HepG2 (cell line): ENCODE data around the gene PRKCE. TPM values are rescaled to one million over a fixed set of nuclear protein-coding genes. Genes with fewer than 3 reads are reported as not detected.

ENCODE experiments used
- CHD2 ChIP-seq: IDR thresholded peaks from 2 replicates; pipeline ENCODE4 v1.6.1; 2011; ENCODE audit warnings: low read depth, low read length, improper control_type of control experiment
- HMGXB3 ChIP-seq: sonication (generic); formaldehyde crosslinking; IDR thresholded peaks from 2 replicates; pipeline ENCODE4 v1.4.0; 2020; ENCODE audit warnings: missing genetic modification reagents, borderline replicate concordance
- NR2F1 ChIP-seq, 2 experiments: fragments of 450-650 bp in 1 of 2; formaldehyde crosslinking in 1 of 2; IDR thresholded peaks; 2 replicates each; pipeline versions ENCODE4 v1.5.0 to v1.6.1; 2016 to 2020; ENCODE audit warnings: mild to moderate bottlenecking in 1 of 2, missing compliant biosample characterization in 1 of 2, missing genetic modification reagents in 1 of 2, moderate library complexity in 1 of 2
- POLR2A ChIP-seq, 2 experiments: IDR thresholded peaks; 2 replicates each; pipeline ENCODE4 v1.6.1; 2011; ENCODE audit warnings: low read depth in 2 of 2, low read length in 2 of 2, mild to moderate bottlenecking in 1 of 2, moderate library complexity in 1 of 2; ENCODE audit not compliant: insufficient read depth in 1 of 2
- RBFOX2 ChIP-seq: fragments of 200-400 bp; formaldehyde crosslinking; IDR thresholded peaks from 2 replicates; pipeline ENCODE4 v1.6.1; 2017; ENCODE audit warnings: low read depth, mild to moderate bottlenecking, low read length
- SALL2 ChIP-seq: sonication (generic); formaldehyde crosslinking; IDR thresholded peaks from 2 replicates; pipeline ENCODE4 v1.8.1; 2023; ENCODE audit warnings: mild to moderate bottlenecking, missing genetic modification reagents, inconsistent platforms
- SP2 ChIP-seq: sonication (generic); formaldehyde crosslinking; IDR thresholded peaks from 2 replicates; pipeline ENCODE4 v1.5.1; 2020; ENCODE audit warnings: mild to moderate bottlenecking, missing genetic modification reagents
- SPEN ChIP-seq: sonication (generic); formaldehyde crosslinking; IDR thresholded peaks from 2 replicates; pipeline ENCODE4 v1.5.1; 2020; ENCODE audit warnings: low read depth, mild to moderate bottlenecking, missing genetic modification reagents
- SRF ChIP-seq: IDR thresholded peaks from 2 replicates; pipeline ENCODE4 v1.6.1; 2011; ENCODE audit warnings: mild to moderate bottlenecking, low read depth, low read length, moderate library complexity
- TGIF2 ChIP-seq: IDR thresholded peaks from 2 replicates; pipeline ENCODE4 v1.6.1; 2016; ENCODE audit warnings: control low read depth, missing compliant biosample characterization
- ZBTB44 ChIP-seq: sonication (generic); formaldehyde crosslinking; IDR thresholded peaks from 2 replicates; pipeline ENCODE4 v1.4.0; 2020; ENCODE audit warnings: missing genetic modification reagents
- ZKSCAN1 ChIP-seq: fragments of 150-350 bp; IDR thresholded peaks from 2 replicates; pipeline ENCODE4 v1.6.1; 2014; ENCODE audit warnings: low read length
- ZKSCAN8 ChIP-seq: IDR thresholded peaks from 2 replicates; pipeline ENCODE4 v1.6.1; 2016; ENCODE audit warnings: borderline replicate concordance, missing genetic modification reagents, missing compliant biosample characterization
- ZNF503 ChIP-seq: sonication (generic); formaldehyde crosslinking; IDR thresholded peaks from 2 replicates; pipeline ENCODE4 v1.4.0; 2020; ENCODE audit warnings: missing genetic modification reagents
- ZNF609 ChIP-seq: sonication (generic); formaldehyde crosslinking; IDR thresholded peaks from 2 replicates; pipeline ENCODE4 v1.4.0; 2020; ENCODE audit warnings: mild to moderate bottlenecking, missing genetic modification reagents, borderline replicate concordance
- ZNF749 ChIP-seq: sonication (generic); formaldehyde crosslinking; IDR thresholded peaks from 2 replicates; pipeline ENCODE4 v1.8.0; 2022; ENCODE audit warnings: mild to moderate bottlenecking, missing genetic modification reagents, moderate library complexity, borderline replicate concordance
- ZNF850 ChIP-seq: sonication (generic); formaldehyde crosslinking; conservative IDR thresholded peaks from 2 replicates; pipeline ENCODE4 v1.9.0; 2021; ENCODE audit warnings: mild to moderate bottlenecking, missing genetic modification reagents
- polyA plus RNA-seq, 8 experiments: library from polyadenylated mRNA; depleted of rRNA in 3 of 8; stranded (reverse) in 7 of 8; unstranded in 1 of 8; fragments of >200 nt; fragmentation: Illumina TruSeq in 4 of 8; extraction: Trizol in 4 of 8; gene quantifications; 2 replicates each; pipeline versions ENCODE4 v1.2.1 to v1.2.3, GENCODE V29; 2011 to 2016; ENCODE audit warnings: low read depth in 4 of 8, missing spikeins in 1 of 8, mixed read lengths in 1 of 8; ENCODE audit not compliant: insufficient read depth in 1 of 8
- total RNA-seq, 5 experiments: library from RNA; depleted of rRNA; stranded (reverse); fragments of >200 nt; fragmentation: Illumina TruSeq; extraction: Trizol; gene quantifications; 2 replicates each; pipeline ENCODE4 v1.2.3, GENCODE V29; 2016; ENCODE audit warnings: low read depth in 1 of 5

PRKCE gene
- total and polyA plus RNA-seq, 2 of the 13 experiments (the other 11 are each of a cell fraction or from before 2014, with no cell fraction given), result 1.0 to 3.9 TPM

GRCh38 chr2:45650851-45651414 lies 542 bp upstream of the PRKCE start (continued):
- TF ChIP-seq ZNF609 (0 out of 2 replicates have a peak, but pooled peaks have one; percentile 67), CHD2 (no peak), RBFOX2 (peak; percentile 58; the same call in 1 of the 2 replicates), NR2F1 (CRISPR knock-in tag; IDR thresholded peaks at IDR 0.05) (no peak), SPEN (CRISPR knock-in tag) (no peak), SRF (no peak), ZKSCAN8 (CRISPR knock-in tag) (0 out of 2 replicates have a peak, but pooled peaks have one; percentile 28), ZNF503 (peak; percentile 57; the same call in 1 of the 2 replicates), ZNF850 (CRISPR knock-in tag) (no peak), TGIF2 (CRISPR knock-in tag) (peak; percentile 70), POLR2A (IDR thresholded peaks at IDR 0.05; ENCODE audit: insufficient read depth in 1 of 2, low read depth in 2 of 2, low read length in 2 of 2) (peak in 1 of 2 experiments; percentile 49; a peak in 1 of 4 replicates), SALL2 (CRISPR knock-in tag) (peak; percentile 82; the same call in 1 of the 2 replicates), HMGXB3 (CRISPR knock-in tag) (no peak), ZNF749 (CRISPR knock-in tag) (peak; percentile 49; the same call in 1 of the 2 replicates), ZKSCAN1 (no peak), SP2 (CRISPR knock-in tag) (no peak), ZBTB44 (no peak)
